Ishikawa (cell line): ENCODE data around the gene MMAA.

Experiments used
- CEBPB ChIP-seq: IDR thresholded peaks from 2 replicates; pipeline ENCODE4 v1.6.1; 2012
- CREB1 ChIP-seq: IDR thresholded peaks from 2 replicates; pipeline ENCODE4 v1.6.1; 2012; ENCODE audit warnings: low read depth
- FOXM1 ChIP-seq: IDR thresholded peaks from 2 replicates; pipeline ENCODE4 v1.6.1; 2012; ENCODE audit warnings: low read depth, borderline replicate concordance
- NFIC ChIP-seq: IDR thresholded peaks from 2 replicates; pipeline ENCODE4 v1.6.1; 2012
- RAD21 ChIP-seq: IDR thresholded peaks from 2 replicates; pipeline ENCODE4 v1.6.1; 2012; ENCODE audit warnings: low read depth
- YY1 ChIP-seq: IDR thresholded peaks from 2 replicates; pipeline ENCODE4 v1.6.1; 2012; ENCODE audit warnings: low read depth
- TF ChIP-seq, protein P1 (sequence below): IDR thresholded peaks from 2 replicates; pipeline ENCODE4 v1.6.1; 2012; ENCODE audit warnings: low read depth, mild to moderate bottlenecking

DNA sequence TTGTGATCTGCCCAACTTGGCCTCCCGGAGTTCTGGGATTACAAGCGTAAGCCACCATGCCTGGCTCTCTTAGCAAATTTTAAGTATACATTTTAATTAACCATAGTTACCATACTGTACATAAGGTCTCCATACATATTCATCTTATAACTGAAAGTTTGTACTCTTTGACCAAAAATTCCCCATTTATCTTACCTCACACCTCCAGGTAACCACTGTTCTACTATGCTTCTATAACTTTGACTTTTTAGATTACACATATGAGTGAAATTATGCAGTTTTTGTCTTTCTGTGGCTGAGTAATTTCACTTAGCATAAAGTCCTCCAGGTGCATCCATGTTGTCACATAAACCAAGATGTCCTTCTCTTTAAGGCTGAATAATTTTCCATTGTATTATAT lies 78.1 kb downstream of the MMAA start:
- TF ChIP-seq CREB1 (no peak), NFIC (no peak), YY1 (no peak), RAD21 (no peak), FOXM1 (no peak), CEBPB (no peak)
- TF ChIP-seq, protein P1, sequence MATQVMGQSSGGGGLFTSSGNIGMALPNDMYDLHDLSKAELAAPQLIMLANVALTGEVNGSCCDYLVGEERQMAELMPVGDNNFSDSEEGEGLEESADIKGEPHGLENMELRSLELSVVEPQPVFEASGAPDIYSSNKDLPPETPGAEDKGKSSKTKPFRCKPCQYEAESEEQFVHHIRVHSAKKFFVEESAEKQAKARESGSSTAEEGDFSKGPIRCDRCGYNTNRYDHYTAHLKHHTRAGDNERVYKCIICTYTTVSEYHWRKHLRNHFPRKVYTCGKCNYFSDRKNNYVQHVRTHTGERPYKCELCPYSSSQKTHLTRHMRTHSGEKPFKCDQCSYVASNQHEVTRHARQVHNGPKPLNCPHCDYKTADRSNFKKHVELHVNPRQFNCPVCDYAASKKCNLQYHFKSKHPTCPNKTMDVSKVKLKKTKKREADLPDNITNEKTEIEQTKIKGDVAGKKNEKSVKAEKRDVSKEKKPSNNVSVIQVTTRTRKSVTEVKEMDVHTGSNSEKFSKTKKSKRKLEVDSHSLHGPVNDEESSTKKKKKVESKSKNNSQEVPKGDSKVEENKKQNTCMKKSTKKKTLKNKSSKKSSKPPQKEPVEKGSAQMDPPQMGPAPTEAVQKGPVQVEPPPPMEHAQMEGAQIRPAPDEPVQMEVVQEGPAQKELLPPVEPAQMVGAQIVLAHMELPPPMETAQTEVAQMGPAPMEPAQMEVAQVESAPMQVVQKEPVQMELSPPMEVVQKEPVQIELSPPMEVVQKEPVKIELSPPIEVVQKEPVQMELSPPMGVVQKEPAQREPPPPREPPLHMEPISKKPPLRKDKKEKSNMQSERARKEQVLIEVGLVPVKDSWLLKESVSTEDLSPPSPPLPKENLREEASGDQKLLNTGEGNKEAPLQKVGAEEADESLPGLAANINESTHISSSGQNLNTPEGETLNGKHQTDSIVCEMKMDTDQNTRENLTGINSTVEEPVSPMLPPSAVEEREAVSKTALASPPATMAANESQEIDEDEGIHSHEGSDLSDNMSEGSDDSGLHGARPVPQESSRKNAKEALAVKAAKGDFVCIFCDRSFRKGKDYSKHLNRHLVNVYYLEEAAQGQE: no peak
